Smooth muscle cell (in vitro differentiated cells): ENCODE results near the gene OBSL1. TPM values are rescaled to one million over a fixed set of nuclear protein-coding genes. Genes with fewer than 3 reads are reported as not detected.

Source experiments
- DNase-seq: peaks from one replicate; lab custom pipeline; 2025; ENCODE audit not compliant: unreplicated experiment; lab: John Stamatoyannopoulos, UW
- H2AFZ ChIP-seq: fragments of 200-600 bp; sonication (generic); 2 replicates; pipeline ENCODE4 v1.6.0; 2016; ENCODE audit warnings: antibody characterized with exemption, low read depth, mild to moderate bottlenecking
- H3F3A ChIP-seq: fragments of 200-600 bp; sonication (generic); 2 replicates; pipeline ENCODE4 v1.6.0; 2017; ENCODE audit warnings: antibody characterized with exemption, low read depth
- H3K27ac ChIP-seq: fragments of 200-600 bp; sonication (generic); 2 replicates; pipeline ENCODE4 v1.5.1; 2016; ENCODE audit warnings: low read depth, mild to moderate bottlenecking
- H3K27me3 ChIP-seq: fragments of 200-600 bp; sonication (generic); 2 replicates; pipeline ENCODE4 v1.6.1; 2016; ENCODE audit warnings: low read depth, mild to moderate bottlenecking
- H3K36me3 ChIP-seq: fragments of 200-600 bp; sonication (generic); 2 replicates; pipeline ENCODE4 v1.5.1; 2016; ENCODE audit warnings: low read depth
- H3K4me1 ChIP-seq: fragments of 200-600 bp; sonication (generic); 2 replicates; pipeline ENCODE4 v1.5.1; 2016; ENCODE audit warnings: low read depth
- H3K4me2 ChIP-seq: fragments of 200-600 bp; sonication (generic); 2 replicates; pipeline ENCODE4 v1.6.0; 2016; ENCODE audit warnings: mild to moderate bottlenecking
- H3K4me3 ChIP-seq: fragments of 200-600 bp; sonication (generic); 2 replicates; pipeline ENCODE4 v1.5.1; 2016; ENCODE audit warnings: mild to moderate bottlenecking
- H3K79me2 ChIP-seq: fragments of 200-600 bp; sonication (generic); 2 replicates; pipeline ENCODE4 v1.6.0; 2016; ENCODE audit warnings: low read depth, mild to moderate bottlenecking
- H3K9ac ChIP-seq: fragments of 200-600 bp; sonication (generic); 2 replicates; pipeline ENCODE4 v1.6.0; 2016; ENCODE audit warnings: low read depth
- H3K9me3 ChIP-seq: fragments of 200-600 bp; sonication (generic); replicated peaks from 2 replicates; pipeline ENCODE4 v1.5.1; 2016; ENCODE audit warnings: low read depth
- H4K20me1 ChIP-seq: fragments of 200-600 bp; sonication (generic); 2 replicates; pipeline ENCODE4 v1.6.0; 2016; ENCODE audit warnings: low read depth
- CTCF ChIP-seq: fragments of 200-600 bp; sonication (generic); IDR thresholded peaks from 2 replicates; pipeline ENCODE4 v1.5.1; 2017; ENCODE audit warnings: borderline replicate concordance, mild to moderate bottlenecking, antibody characterized with exemption; ENCODE audit not compliant: insufficient read depth, poor library complexity, severe bottlenecking
- WGBS: methylation state at CpG from one replicate; pipeline ENCODE4 v1.1.7; 2016; ENCODE audit warnings: low lambda C conversion rate; 5-methylcytosine and 5-hydroxymethylcytosine counted together
- polyA plus RNA-seq: library from polyadenylated mRNA; unstranded; fragments of >200 nt; fragmentation: Nextera tagmentation; extraction: Ambion mirVana; gene quantifications from 2 replicates; pipeline ENCODE4 v1.2.1, GENCODE V29; 2016
- total RNA-seq: library from RNA; depleted of rRNA; stranded (reverse); fragments of >200 nt; gene quantifications from 2 replicates; pipeline ENCODE4 v1.2.3, GENCODE V29; 2014

Gene OBSL1
- total RNA-seq: 47.1 and 71.9 TPM in 2 replicates
- 51.1 and 67.9 TPM in 2 replicates for polyA plus RNA-seq

GRCh38 chr2:219571311-219572236, at the start of gene OBSL1:
Gene OBSL1, minus strand, starts transcription at chr2:219571539. Its CDS starts 307 bp downstream, at chr2:219571232.
- peak within 1 kb of the TSS; percentile 59 for H3K27ac ChIP-seq
- peaks cover 12% of the 10 kb centered on the region for H3K79me2 ChIP-seq
- H4K20me1 ChIP-seq: peaks cover 9% of the 10 kb centered on the region
- peak; percentile 40 for DNase-seq
- peak within 1 kb of the TSS; percentile 75 for H3K4me3 ChIP-seq
- WGBS: 3% methylated on average over 29 of the region's 42 CpGs
- H2AFZ ChIP-seq: peak within 1 kb of the TSS; percentile 35
- H3F3A ChIP-seq: no peaks in the 10 kb centered on the region
- H3K4me2 ChIP-seq: peak within 1 kb of the TSS; percentile 95
- H3K9ac ChIP-seq: peak within 1 kb of the TSS; percentile 47
- H3K36me3 ChIP-seq: no peaks in the 10 kb centered on the region
- no peaks in the 10 kb centered on the region for H3K9me3 ChIP-seq
- H3K27me3 ChIP-seq: no peaks in the 10 kb centered on the region
- peaks cover 14% of the 10 kb centered on the region for H3K4me1 ChIP-seq
- no peak for TF ChIP-seq CTCF

GRCh38 chr2:219620546-219620945, 49.2 kb upstream of the OBSL1 start:
- no peak for TF ChIP-seq CTCF
- no peaks in the 10 kb centered on the region for H3K79me2 ChIP-seq
- no peaks in the 10 kb centered on the region for H3K9me3 ChIP-seq
- no peak overlapping the region for H3K4me3 ChIP-seq
- H3K27ac ChIP-seq: no peak overlapping the region
- H3K9ac ChIP-seq: no peak overlapping the region
- WGBS: 89% methylated on average over 6 of the region's 6 CpGs
- no peak for DNase-seq
- H3F3A ChIP-seq: no peaks in the 10 kb centered on the region
- H3K27me3 ChIP-seq: no peaks in the 10 kb centered on the region
- H4K20me1 ChIP-seq: no peaks in the 10 kb centered on the region
- H3K4me2 ChIP-seq: no peak overlapping the region
- no peaks in the 10 kb centered on the region for H3K4me1 ChIP-seq
- no peaks in the 10 kb centered on the region for H3K36me3 ChIP-seq
- H2AFZ ChIP-seq: no peak overlapping the region

DNA sequence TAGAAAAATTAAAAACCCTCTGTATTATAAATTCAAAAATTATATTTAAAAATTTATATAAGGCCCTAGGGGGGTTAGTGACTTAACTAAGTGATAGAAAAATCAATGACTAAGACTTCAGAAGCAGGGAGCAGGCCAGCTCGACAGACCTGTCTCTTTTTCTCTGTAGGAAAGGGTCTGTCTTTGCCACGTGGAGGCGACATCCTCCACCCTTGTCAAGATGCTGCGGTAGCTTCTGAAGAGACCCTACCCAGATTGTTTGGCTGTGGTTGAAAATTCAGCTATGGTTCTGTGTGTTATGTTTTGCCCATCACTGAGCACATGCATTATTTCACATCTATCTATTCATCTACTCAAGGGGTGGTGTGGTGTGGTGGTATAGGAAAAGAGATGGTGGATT, 47.9 kb upstream of the OBSL1 start:
- Histone ChIP-seq H3F3A (no peaks in the 10 kb centered on the region), H3K79me2 (no peaks in the 10 kb centered on the region), H3K4me1 (no peaks in the 10 kb centered on the region), H3K9ac (no peak overlapping the region), H3K9me3 (no peaks in the 10 kb centered on the region), H3K4me2 (no peak overlapping the region), H3K27me3 (no peaks in the 10 kb centered on the region), H4K20me1 (no peaks in the 10 kb centered on the region), H3K36me3 (no peaks in the 10 kb centered on the region), H2AFZ (no peak overlapping the region), H3K4me3 (no peak overlapping the region), H3K27ac (no peak overlapping the region)
- DNase-seq: no peak
- 48% methylated on average over 4 of the region's 4 CpGs for WGBS
- TF ChIP-seq CTCF: peak; percentile 4
